H1 (cell line): ENCODE data around the gene SRPX.

Experiments used
- HDAC2 ChIP-seq, 2 experiments: fragments of 300-600 bp in 1 of 2; sonication (generic) in 1 of 2; IDR thresholded peaks; 2 replicates each; pipeline ENCODE4 v1.6.1; 2011 to 2012; ENCODE audit warnings: low read depth in 2 of 2, low read length in 2 of 2, mild to moderate bottlenecking in 2 of 2, moderate library complexity in 2 of 2, borderline replicate concordance in 1 of 2, inconsistent platforms in 1 of 2
- NRF1 ChIP-seq: IDR thresholded peaks from 2 replicates; pipeline ENCODE4 v1.6.1; 2011; ENCODE audit warnings: mild to moderate bottlenecking, low read depth, low read length, improper control_type of control experiment
- POU5F1 ChIP-seq: IDR thresholded peaks from 2 replicates; pipeline ENCODE4 v1.6.1; 2011; ENCODE audit warnings: low read depth, mild to moderate bottlenecking, low read length, moderate library complexity
- RAD21 ChIP-seq, 2 experiments: IDR thresholded peaks in 1 of 2; conservative IDR thresholded peaks in 1 of 2; 2 replicates each; pipeline ENCODE4 v1.6.1; 2011; ENCODE audit warnings: low read depth in 2 of 2, low read length in 2 of 2, improper control_type of control experiment in 1 of 2, inconsistent platforms in 1 of 2, mild to moderate bottlenecking in 1 of 2, moderate library complexity in 1 of 2
- RNF2 ChIP-seq: fragments of 200-900, 300-1000 bp; sonication (generic); IDR thresholded peaks from 2 replicates; pipeline ENCODE4 v1.7.1; 2016; ENCODE audit warnings: borderline replicate concordance, low read depth, mild to moderate bottlenecking, antibody characterized with exemption, low read length; ENCODE audit not compliant: poor library complexity, severe bottlenecking; ENCODE audit errors: missing control alignments
- SP2 ChIP-seq: IDR thresholded peaks from 2 replicates; pipeline ENCODE4 v1.6.1; 2012; ENCODE audit warnings: mild to moderate bottlenecking, low read length, inconsistent platforms
- TF ChIP-seq, protein P1 (sequence below): IDR thresholded peaks from 2 replicates; pipeline ENCODE4 v1.6.1; 2011; ENCODE audit warnings: low read depth, mild to moderate bottlenecking, low read length; ENCODE audit not compliant: insufficient read depth
- TF ChIP-seq, protein P2 (sequence below), 3 experiments: IDR thresholded peaks; 1 replicate in 2 of 3; 2 replicates in 1 of 3; pipeline versions ENCODE4 v1.5.1 to v1.6.1; 2011; ENCODE audit warnings: low read length in 3 of 3, mild to moderate bottlenecking in 3 of 3, inconsistent platforms in 2 of 3, low read depth in 1 of 3, moderate library complexity in 1 of 3; ENCODE audit not compliant: insufficient read depth in 1 of 3; ENCODE audit errors: control extremely low read depth in 1 of 3

DNA sequence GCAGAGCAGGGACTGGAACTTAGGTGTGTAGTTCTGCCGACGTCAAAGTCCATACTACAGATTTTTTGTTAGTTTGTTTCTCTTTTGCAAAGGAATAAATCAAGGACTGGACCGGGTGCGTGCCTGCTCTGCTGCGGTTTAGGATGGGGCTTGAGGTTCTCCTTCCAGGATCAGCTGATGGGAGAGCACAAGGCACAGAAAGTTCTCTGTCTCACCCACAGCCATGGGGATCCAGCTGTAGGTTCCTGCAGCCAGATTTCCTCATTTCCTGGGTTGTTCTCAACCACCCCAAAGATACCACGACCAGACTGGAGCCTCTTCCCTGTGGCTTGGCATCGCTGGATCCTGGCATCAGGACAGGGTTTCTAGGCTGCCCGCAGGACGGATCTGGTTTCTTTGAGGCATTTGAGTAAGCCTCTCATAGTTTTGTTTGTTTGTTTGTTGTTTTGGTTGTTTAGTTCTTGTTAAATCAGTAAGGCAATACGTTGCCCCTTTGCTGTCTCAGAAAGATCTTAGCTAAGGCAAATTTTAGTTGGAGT lies 789 bp upstream of the SRPX start:
- TF ChIP-seq, protein P1, sequence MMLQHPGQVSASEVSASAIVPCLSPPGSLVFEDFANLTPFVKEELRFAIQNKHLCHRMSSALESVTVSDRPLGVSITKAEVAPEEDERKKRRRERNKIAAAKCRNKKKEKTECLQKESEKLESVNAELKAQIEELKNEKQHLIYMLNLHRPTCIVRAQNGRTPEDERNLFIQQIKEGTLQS, result no peak
- TF ChIP-seq POU5F1 (no peak), RNF2 (no peak), RAD21 (IDR thresholded peaks at IDR 0.05 in 1 of 2, conservative IDR thresholded peaks at IDR 0.05 in 1 of 2; ENCODE audit: low read depth in 2 of 2, low read length in 2 of 2) (no peak), NRF1 (no peak), SP2 (no peak), HDAC2 (IDR thresholded peaks at IDR 0.05; ENCODE audit: borderline replicate concordance in 1 of 2, low read depth in 2 of 2, low read length in 2 of 2) (no peak)
- TF ChIP-seq, protein P2, sequence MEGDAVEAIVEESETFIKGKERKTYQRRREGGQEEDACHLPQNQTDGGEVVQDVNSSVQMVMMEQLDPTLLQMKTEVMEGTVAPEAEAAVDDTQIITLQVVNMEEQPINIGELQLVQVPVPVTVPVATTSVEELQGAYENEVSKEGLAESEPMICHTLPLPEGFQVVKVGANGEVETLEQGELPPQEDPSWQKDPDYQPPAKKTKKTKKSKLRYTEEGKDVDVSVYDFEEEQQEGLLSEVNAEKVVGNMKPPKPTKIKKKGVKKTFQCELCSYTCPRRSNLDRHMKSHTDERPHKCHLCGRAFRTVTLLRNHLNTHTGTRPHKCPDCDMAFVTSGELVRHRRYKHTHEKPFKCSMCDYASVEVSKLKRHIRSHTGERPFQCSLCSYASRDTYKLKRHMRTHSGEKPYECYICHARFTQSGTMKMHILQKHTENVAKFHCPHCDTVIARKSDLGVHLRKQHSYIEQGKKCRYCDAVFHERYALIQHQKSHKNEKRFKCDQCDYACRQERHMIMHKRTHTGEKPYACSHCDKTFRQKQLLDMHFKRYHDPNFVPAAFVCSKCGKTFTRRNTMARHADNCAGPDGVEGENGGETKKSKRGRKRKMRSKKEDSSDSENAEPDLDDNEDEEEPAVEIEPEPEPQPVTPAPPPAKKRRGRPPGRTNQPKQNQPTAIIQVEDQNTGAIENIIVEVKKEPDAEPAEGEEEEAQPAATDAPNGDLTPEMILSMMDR (IDR thresholded peaks at IDR 0.05; ENCODE audit: control extremely low read depth in 1 of 3, insufficient read depth in 1 of 3, low read depth in 1 of 3, low read length in 3 of 3), result no peak
